Suprapubic skin (tissue), 4 donors: Measurements from ENCODE around the gene ACADS.

Experiments used
- EP300 ChIP-seq: sonication (generic); formaldehyde crosslinking; IDR thresholded peaks from one replicate; pipeline ENCODE4 v1.6.1; 2017; ENCODE audit warnings: antibody characterized with exemption
- POLR2A ChIP-seq, 2 donors: fragments of 450-650 bp; IDR thresholded peaks; one replicate each; pipeline ENCODE4 v1.6.1; 2017; ENCODE audit warnings: antibody characterized with exemption in 2 of 2, mild to moderate bottlenecking in 2 of 2, moderate library complexity in 2 of 2
- POLR2AphosphoS5 ChIP-seq, 3 donors: sonication (generic); formaldehyde crosslinking; IDR thresholded peaks; one replicate each; pipeline ENCODE4 v1.6.1; 2017; ENCODE audit warnings: antibody characterized with exemption in 3 of 3
- TF ChIP-seq, protein P1 (sequence below), 2 donors: fragments of 200-600 bp in 1 of 2; fragments of 450-650 bp in 1 of 2; sonication (generic) in 1 of 2; IDR thresholded peaks; one replicate each; pipeline ENCODE4 v1.5.1; 2016 to 2019; ENCODE audit warnings: antibody characterized with exemption in 2 of 2, mild to moderate bottlenecking in 1 of 2, moderate library complexity in 1 of 2

DNA sequence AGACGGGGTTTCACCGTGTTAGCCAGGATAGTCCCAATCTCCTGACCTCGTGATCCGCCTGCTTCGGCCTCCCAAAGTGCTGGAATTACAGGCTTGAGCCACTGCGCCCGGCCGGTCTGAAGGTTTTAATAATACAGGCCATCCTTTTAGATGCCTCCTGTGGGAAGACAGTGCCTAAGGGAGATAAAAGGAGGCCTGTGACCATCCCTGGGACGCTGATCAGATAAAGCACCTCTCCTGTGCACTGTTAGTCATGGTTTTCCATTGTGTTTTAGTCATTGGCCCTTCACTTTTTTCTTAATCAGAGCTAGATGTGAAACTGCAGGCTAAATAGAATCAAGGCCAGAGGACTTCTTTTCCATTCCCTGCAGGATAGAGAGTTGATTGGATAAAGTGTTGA lies 7.6 kb upstream of the ACADS start:
- TF ChIP-seq, protein P1, sequence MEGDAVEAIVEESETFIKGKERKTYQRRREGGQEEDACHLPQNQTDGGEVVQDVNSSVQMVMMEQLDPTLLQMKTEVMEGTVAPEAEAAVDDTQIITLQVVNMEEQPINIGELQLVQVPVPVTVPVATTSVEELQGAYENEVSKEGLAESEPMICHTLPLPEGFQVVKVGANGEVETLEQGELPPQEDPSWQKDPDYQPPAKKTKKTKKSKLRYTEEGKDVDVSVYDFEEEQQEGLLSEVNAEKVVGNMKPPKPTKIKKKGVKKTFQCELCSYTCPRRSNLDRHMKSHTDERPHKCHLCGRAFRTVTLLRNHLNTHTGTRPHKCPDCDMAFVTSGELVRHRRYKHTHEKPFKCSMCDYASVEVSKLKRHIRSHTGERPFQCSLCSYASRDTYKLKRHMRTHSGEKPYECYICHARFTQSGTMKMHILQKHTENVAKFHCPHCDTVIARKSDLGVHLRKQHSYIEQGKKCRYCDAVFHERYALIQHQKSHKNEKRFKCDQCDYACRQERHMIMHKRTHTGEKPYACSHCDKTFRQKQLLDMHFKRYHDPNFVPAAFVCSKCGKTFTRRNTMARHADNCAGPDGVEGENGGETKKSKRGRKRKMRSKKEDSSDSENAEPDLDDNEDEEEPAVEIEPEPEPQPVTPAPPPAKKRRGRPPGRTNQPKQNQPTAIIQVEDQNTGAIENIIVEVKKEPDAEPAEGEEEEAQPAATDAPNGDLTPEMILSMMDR (IDR thresholded peaks at IDR 0.05) = no peak
- TF ChIP-seq POLR2AphosphoS5 (IDR thresholded peaks at IDR 0.05) (no peak), POLR2A (IDR thresholded peaks at IDR 0.05) (no peak), EP300 (no peak)
